BLaER1 (cell line): ENCODE results near the gene ANKRD12.
A peak's percentile ranks its signal among the peaks of the same experiment; 100 is the strongest.
"Not testable (repeated sequence)": the region's sequence is repeated elsewhere in the genome, so short reads cannot be mapped to it uniquely, and the experiment has no call there.

Experiments
- H3K27ac ChIP-seq: shearing (Covaris generic); formaldehyde crosslinking; 2 replicates; pipeline ENCODE4 v1.8.1; 2022
- H3K27me3 ChIP-seq: shearing (Covaris generic); formaldehyde crosslinking; 2 replicates; pipeline ENCODE4 v1.8.1; 2022
- H3K36me3 ChIP-seq: shearing (Covaris generic); formaldehyde crosslinking; 2 replicates; pipeline ENCODE4 v1.8.1; 2022
- H3K4me1 ChIP-seq: shearing (Covaris generic); formaldehyde crosslinking; 2 replicates; pipeline ENCODE4 v1.8.1; 2022
- H3K4me2 ChIP-seq: shearing (Covaris generic); formaldehyde crosslinking; 2 replicates; pipeline ENCODE4 v1.8.1; 2022
- H3K4me3 ChIP-seq: shearing (Covaris generic); formaldehyde crosslinking; 2 replicates; pipeline ENCODE4 v1.8.1; 2022
- H3K9ac ChIP-seq: shearing (Covaris generic); formaldehyde crosslinking; 2 replicates; pipeline ENCODE4 v1.8.1; 2022
- H3K9me3 ChIP-seq: shearing (Covaris generic); formaldehyde crosslinking; 2 replicates; pipeline ENCODE4 v1.8.1; 2022
- H4K20me1 ChIP-seq: shearing (Covaris generic); formaldehyde crosslinking; 2 replicates; pipeline ENCODE4 v1.8.1; 2022
- Cebpa-rat ChIP-seq: shearing (Covaris generic); IDR thresholded peaks from 2 replicates; pipeline ENCODE4 v1.8.1; 2022

Gene ANKRD12

DNA sequence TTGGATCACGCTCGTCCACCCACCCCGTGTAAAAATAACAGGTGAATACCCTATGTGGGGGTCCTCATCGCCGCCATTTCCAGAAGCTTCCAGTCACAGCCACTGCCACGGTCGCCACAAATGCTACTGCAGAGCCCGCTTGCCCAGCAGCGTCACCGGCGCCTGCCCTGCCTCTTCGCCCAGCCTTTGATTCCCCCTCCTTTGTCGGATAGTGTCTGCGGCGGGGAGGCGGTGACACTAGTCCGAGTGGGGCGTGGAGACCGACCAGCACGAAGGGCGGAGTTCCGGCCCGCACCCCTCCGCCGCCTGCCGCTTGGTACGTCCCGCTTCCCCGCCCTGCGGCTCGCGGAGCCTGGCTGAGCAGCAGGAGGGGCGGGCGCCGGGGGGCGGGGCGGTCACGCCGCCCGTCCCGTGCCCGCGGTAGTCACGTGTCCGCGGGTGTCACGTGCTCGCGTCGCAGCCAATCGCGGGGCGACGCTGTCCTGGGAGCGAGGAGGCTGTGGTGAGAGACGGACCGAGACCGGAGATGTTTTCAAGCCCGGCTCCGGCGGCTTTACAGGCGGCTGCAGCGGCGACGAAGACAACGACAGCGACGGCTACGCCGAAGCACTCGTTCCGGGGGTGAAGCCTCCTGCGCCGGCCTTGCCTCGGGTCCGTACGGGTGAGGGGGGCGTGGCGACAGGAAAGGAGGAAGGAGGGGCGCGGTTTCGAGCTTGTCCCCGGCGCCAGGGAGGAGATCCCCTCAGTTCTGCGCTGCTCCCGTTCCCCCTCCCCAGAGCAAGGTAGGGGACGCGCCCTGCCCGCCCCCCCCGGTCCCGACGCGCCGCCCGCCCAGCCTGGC is at the start of gene ANKRD12:
Gene ANKRD12 (plus strand): TSS at position 467 of the 841 bp plus-strand sequence. CDS start 45,652 bp downstream, outside the sequence.
- Histone ChIP-seq H3K27me3 (no peaks in the 10 kb centered on the region), H3K4me3 (peak within 1 kb of the TSS; percentile 91), H3K9me3 (no peaks in the 10 kb centered on the region), H3K4me2 (peak within 1 kb of the TSS; percentile 94), H3K9ac (peak within 1 kb of the TSS; percentile 87), H3K4me1 (peaks cover 46% of the 10 kb centered on the region), H3K36me3 (peaks cover 36% of the 10 kb centered on the region), H3K27ac (peak within 1 kb of the TSS; percentile 84), H4K20me1 (peaks cover 65% of the 10 kb centered on the region)
- TF ChIP-seq Cebpa-rat: no peak

DNA sequence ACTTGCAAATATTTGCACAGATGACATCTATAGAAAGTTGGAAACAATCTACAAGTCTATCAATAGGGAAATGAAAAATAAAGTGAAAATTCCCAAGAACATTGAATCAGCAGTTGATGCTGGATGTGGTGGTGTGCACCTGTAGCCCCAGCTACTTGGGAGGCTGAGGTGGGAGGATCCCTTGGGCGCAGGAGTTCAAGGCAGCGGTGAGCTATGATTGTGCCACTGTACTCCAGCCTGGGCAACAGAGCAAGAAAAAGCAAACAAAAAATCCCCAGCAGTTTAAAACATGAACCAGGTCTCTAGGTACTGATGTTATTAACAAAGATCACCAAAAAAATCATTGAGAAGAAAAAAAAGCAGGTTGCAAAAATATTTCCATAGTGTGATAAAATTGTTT is 49.4 kb upstream of the ANKRD12 start:
- Histone ChIP-seq H3K9ac (no peak overlapping the region), H3K9me3 (no peaks in the 10 kb centered on the region), H3K27me3 (no peaks in the 10 kb centered on the region), H3K27ac (no peak overlapping the region), H3K4me1 (no peaks in the 10 kb centered on the region), H3K4me3 (no peak overlapping the region), H3K36me3 (no peaks in the 10 kb centered on the region), H3K4me2 (no peak overlapping the region), H4K20me1 (no peaks in the 10 kb centered on the region)
- TF ChIP-seq Cebpa-rat: no peak

DNA sequence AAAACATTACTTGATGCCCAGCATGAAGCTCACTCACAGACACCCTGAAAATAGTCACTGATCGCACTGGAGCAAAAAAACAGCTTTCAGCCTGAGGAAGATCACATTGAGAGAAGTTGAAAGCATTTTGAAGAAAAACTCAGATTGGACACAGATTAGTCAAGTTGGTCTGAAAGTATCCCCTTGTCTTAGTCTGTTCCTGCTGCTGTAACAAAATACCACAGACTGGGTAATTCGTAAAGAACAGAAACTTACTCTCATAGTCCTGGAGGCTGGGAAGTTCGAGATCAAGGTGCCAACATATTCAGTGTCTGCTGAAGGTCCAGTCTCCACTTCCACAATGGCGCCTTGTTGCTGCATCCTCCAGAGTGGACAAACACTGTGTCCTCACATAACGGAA is 48.3 kb upstream of the ANKRD12 start:
- Histone ChIP-seq H3K9me3 (no peaks in the 10 kb centered on the region), H3K27me3 (no peaks in the 10 kb centered on the region), H3K36me3 (no peaks in the 10 kb centered on the region), H3K9ac (no peak overlapping the region), H3K4me1 (no peaks in the 10 kb centered on the region), H4K20me1 (no peaks in the 10 kb centered on the region), H3K4me2 (no peak overlapping the region), H3K4me3 (no peak overlapping the region), H3K27ac (no peak overlapping the region)
- TF ChIP-seq Cebpa-rat: no peak

DNA sequence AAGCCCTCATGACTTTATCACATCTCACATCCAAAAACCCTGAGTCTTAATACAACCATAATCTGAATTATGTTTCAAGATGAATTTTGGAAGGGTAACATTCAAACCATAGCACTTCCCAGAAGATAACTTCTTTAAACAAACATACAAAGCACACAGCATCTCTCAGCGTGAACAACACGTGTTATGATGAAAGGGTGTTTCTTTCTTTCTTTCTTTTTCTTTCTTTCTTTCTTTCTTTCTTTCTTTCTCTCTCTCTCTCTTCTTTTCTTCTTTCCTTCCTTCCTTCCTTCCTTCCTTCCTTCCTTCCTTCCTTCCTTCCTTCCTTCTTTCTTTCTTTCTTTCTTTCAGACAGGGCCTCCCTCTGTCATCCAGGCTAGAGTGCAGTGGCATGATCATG is 47.9 kb upstream of the ANKRD12 start:
- not testable (repeated sequence) for H3K9ac ChIP-seq, H4K20me1 ChIP-seq, H3K4me1 ChIP-seq, H3K9me3 ChIP-seq, H3K4me3 ChIP-seq, H3K36me3 ChIP-seq, H3K27ac ChIP-seq, H3K4me2 ChIP-seq, H3K27me3 ChIP-seq

DNA sequence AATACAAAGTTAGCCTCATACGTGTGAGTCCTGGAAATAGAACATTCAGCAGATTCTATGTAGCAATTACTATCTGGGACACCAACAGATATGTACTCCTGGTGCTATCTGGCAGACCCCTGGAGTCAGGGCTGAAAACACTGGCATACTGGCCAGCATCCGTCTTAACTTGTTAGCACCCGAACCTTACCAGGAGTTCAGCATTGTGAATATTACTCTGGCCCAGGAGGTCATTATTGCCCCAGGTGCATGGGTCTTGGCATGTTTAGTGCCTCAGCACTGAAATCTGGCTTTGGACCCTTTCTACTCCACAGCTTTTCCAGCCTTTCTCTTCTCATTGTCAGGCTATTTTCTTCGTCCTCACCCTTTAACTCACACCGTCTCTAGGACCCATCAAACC is 46.0 kb upstream of the ANKRD12 start:
- no peaks in the 10 kb centered on the region for H4K20me1 ChIP-seq
- no peaks in the 10 kb centered on the region for H3K27me3 ChIP-seq
- no peaks in the 10 kb centered on the region for H3K9me3 ChIP-seq
- H3K4me2 ChIP-seq: no peak overlapping the region
- H3K27ac ChIP-seq: no peak overlapping the region
- H3K9ac ChIP-seq: no peak overlapping the region
- H3K4me3 ChIP-seq: no peak overlapping the region
- no peaks in the 10 kb centered on the region for H3K36me3 ChIP-seq
- no peak for TF ChIP-seq Cebpa-rat
- H3K4me1 ChIP-seq: no peaks in the 10 kb centered on the region

DNA sequence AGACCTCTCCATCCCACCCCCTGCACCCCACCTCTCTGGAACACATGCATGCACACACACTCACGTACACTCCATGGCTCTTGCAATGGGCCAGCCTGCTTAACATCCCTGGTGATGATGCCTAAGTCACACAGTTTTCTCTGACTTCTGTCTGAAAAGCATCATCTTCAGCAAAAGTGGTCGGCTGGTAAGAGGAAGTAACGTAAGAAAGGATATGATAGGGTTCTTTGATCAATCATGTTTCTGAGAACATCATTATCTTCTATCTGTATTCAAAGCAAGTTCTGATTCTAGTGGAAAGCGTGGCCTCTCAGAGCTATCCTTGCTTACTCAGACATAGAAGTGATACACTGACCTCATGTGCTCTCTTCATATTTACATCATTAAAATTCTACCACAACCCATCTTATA is 45.5 kb upstream of the ANKRD12 start:
- Histone ChIP-seq H3K4me2 (no peak overlapping the region), H3K4me1 (no peaks in the 10 kb centered on the region), H3K27ac (no peak overlapping the region)

DNA sequence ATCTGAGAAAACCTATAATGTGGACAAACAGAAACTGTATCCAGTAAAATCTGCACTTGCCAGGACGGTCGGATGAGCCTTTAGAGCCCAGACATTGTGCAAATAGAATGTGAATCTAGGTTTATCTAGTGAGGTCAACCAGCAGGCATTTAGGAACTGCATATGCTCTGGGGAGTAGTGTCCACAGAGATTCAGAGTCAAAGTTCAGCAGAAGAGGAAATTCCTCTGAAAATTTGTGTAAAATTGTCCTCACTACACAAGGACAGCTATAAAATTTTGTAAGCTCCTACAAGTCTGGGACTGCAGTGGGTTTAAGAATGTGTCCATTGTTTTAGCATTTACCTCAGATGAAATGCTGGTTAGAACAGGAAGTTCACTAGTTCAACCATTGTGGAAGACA is 43.9 kb upstream of the ANKRD12 start:
- no peaks in the 10 kb centered on the region for H3K36me3 ChIP-seq
- H3K27ac ChIP-seq: no peak overlapping the region
- H3K27me3 ChIP-seq: no peaks in the 10 kb centered on the region
- no peaks in the 10 kb centered on the region for H3K9me3 ChIP-seq
- H3K4me1 ChIP-seq: no peaks in the 10 kb centered on the region
- TF ChIP-seq Cebpa-rat: no peak
- no peak overlapping the region for H3K4me2 ChIP-seq
- H3K9ac ChIP-seq: no peak overlapping the region
- no peak overlapping the region for H3K4me3 ChIP-seq
- H4K20me1 ChIP-seq: no peaks in the 10 kb centered on the region

More for the DNA sequence above, 45.5 kb upstream of the ANKRD12 start:
- Histone ChIP-seq H4K20me1 (no peaks in the 10 kb centered on the region), H3K9me3 (no peaks in the 10 kb centered on the region), H3K27me3 (no peaks in the 10 kb centered on the region), H3K36me3 (no peaks in the 10 kb centered on the region), H3K4me3 (no peak overlapping the region), H3K9ac (no peak overlapping the region)
- no peak for TF ChIP-seq Cebpa-rat

DNA sequence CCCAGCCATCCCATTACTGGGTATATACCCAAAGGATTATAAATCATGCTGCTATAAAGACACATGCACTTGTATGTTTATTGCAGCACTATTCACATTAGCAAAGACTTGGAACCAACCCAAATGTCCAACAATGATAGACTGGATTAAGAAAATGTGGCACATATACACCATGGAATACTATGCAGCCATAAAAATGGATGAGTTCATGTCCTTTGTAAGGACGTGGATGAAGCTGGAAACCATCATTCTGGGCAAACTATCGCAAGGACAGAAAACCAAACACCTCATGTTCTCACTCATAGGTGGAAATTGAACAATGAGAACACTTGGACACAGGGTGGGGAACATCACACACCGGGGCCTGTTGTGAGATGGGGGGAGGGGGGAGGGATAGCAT is 43.5 kb upstream of the ANKRD12 start:
- not testable (repeated sequence) for H3K36me3 ChIP-seq, H3K9me3 ChIP-seq, H3K9ac ChIP-seq, H3K27ac ChIP-seq, H3K4me2 ChIP-seq, H4K20me1 ChIP-seq, H3K4me3 ChIP-seq, H3K27me3 ChIP-seq, H3K4me1 ChIP-seq

DNA sequence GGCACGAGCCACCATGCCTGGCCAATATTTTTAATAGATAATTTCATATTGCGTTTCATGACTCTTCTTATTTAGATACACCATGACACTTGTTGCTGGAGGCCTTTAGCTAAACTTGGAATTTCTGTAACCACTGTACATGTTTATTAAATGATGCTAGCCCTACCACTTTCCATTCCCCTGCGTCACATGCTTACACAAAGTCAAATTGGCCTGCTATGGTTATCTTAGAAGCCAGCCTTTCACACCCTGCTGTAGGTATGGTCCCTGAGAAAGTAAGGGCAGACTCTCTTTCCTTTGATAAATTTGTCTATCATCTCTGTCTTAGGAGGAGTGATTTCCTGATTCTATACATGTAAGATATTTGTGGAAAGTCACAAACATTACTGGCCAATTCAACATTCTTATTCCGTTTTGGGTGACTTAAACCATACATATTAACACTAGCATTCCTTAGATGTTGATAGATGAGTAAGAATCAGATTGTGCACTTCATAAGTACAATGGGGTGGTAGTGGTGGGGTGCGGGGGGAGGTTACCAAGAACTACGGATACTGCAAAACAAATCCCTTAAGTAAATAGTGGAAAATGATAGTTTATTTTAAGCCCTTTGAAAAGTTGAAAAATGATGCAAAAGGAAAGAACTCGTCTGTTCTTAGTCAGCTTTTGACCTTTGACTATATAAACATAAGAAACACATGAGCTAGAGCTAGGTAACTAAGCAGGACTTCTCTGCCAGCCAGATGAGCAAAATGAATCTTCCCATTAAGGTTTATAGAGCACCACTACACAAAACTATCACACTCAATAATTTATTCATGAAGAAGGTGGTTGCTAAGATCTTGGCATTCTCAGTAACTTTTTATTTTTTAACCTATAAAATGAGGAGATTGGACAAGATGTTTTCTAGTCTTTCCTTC is 42.0 kb upstream of the ANKRD12 start:
- H3K27ac ChIP-seq: no peak overlapping the region

More for the DNA sequence above, 42.0 kb upstream of the ANKRD12 start:
- H3K4me2 ChIP-seq: no peak overlapping the region
- H3K36me3 ChIP-seq: no peaks in the 10 kb centered on the region
- H3K27me3 ChIP-seq: no peaks in the 10 kb centered on the region
- no peak for TF ChIP-seq Cebpa-rat
- H3K4me3 ChIP-seq: no peak overlapping the region
- no peaks in the 10 kb centered on the region for H3K4me1 ChIP-seq
- no peak overlapping the region for H3K9ac ChIP-seq
- no peaks in the 10 kb centered on the region for H3K9me3 ChIP-seq
- no peaks in the 10 kb centered on the region for H4K20me1 ChIP-seq
